ENCODE results near the gene DCDC2C. TPM values are rescaled to one million over a fixed set of nuclear protein-coding genes. Genes with fewer than 3 reads are reported as not detected.

Gene DCDC2C
- total and polyA plus RNA-seq, 2 experiments from 2014 or later = not detected

DNA sequence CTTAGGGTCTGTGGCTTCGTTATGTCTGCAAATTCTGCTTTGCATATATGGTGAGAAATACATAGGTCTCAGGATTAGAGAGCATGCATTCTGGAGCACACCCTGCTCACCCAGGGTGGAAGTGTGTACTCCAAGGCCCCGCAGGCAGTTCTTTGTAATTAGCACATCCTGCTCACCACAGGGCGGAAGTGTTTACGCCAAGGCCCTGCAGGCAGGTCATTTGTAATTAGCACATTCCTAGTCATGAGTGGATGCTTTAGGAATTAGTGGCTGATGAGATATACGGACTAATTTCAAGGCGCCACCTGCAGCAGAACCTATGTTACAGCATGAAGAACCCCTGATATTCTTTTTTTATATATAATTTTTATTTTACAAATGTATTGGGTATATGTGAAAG lies 41.1 kb upstream of the DCDC2C start:
- Histone ChIP-seq H3K9me3 (ENCODE audit: low read depth) (no peaks in the 10 kb centered on the region), H3K27ac (no peak overlapping the region), H3K4me3 (no peak overlapping the region), H3K36me3 (no peaks in the 10 kb centered on the region), H3K27me3 (no peaks in the 10 kb centered on the region), H3K4me1 (ENCODE audit: low read depth) (peaks cover 21% of the 10 kb centered on the region)
- DNase-seq (ENCODE audit: low read depth in 1 of 2, low spot score in 1 of 2) = no peak
- TF ChIP-seq, protein P1, sequence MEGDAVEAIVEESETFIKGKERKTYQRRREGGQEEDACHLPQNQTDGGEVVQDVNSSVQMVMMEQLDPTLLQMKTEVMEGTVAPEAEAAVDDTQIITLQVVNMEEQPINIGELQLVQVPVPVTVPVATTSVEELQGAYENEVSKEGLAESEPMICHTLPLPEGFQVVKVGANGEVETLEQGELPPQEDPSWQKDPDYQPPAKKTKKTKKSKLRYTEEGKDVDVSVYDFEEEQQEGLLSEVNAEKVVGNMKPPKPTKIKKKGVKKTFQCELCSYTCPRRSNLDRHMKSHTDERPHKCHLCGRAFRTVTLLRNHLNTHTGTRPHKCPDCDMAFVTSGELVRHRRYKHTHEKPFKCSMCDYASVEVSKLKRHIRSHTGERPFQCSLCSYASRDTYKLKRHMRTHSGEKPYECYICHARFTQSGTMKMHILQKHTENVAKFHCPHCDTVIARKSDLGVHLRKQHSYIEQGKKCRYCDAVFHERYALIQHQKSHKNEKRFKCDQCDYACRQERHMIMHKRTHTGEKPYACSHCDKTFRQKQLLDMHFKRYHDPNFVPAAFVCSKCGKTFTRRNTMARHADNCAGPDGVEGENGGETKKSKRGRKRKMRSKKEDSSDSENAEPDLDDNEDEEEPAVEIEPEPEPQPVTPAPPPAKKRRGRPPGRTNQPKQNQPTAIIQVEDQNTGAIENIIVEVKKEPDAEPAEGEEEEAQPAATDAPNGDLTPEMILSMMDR (IDR thresholded peaks at IDR 0.05; ENCODE audit: low read depth, low read length) = no peak

DNA sequence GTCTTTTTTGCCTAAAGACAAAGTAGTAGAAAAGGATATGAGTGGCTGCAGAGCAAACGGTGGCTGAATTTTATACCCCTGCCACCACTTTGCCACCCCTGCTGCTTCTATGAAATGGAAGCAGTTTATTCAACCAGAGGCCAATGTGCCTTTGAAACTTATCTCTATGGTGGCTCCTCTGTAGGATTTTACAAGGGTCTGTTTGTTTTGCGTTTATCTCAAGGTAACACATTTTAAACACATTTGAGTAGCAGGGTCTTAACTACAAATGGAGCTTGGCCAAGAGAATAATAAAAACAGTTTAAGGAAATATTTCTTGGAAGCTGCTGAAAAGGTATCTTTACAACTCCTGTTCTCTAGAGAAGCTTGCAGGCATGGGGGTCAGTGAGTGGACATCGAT lies 39.3 kb upstream of the DCDC2C start:
- H3K36me3 ChIP-seq = no peaks in the 10 kb centered on the region
- DNase-seq (ENCODE audit: low read depth in 1 of 2, low spot score in 1 of 2) = no peak
- no peak overlapping the region for H3K4me3 ChIP-seq
- H3K27ac ChIP-seq = no peak overlapping the region
- no peaks in the 10 kb centered on the region for H3K9me3 ChIP-seq (ENCODE audit: low read depth)
- no peaks in the 10 kb centered on the region for H3K27me3 ChIP-seq
- TF ChIP-seq, protein P1 (IDR thresholded peaks at IDR 0.05; ENCODE audit: low read depth, low read length) = no peak
- peaks cover 5% of the 10 kb centered on the region for H3K4me1 ChIP-seq (ENCODE audit: low read depth)

DNA sequence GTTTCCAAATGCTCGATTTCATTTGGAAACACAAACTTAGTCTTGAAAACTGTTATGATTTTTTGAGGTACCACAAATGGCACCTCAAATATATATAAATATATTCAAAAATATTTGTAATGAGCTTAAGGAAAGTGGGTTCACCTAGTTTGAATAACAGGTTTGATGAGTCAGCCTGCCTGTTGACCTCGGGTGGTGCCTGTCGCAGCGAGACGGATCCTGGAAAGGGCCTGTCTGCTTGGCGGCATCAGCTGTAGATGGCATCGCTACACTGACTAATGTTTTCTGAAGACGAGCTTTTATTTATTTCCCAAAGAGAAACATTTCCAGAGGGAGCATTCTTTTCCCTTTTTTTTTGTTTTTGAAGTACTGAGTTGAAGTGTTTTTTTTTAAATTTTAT lies 38.5 kb upstream of the DCDC2C start:
- Histone ChIP-seq H3K4me3 (no peak overlapping the region), H3K27ac (no peak overlapping the region), H3K36me3 (no peaks in the 10 kb centered on the region), H3K4me1 (ENCODE audit: low read depth) (no peaks in the 10 kb centered on the region), H3K9me3 (ENCODE audit: low read depth) (no peaks in the 10 kb centered on the region), H3K27me3 (no peaks in the 10 kb centered on the region)
- TF ChIP-seq, protein P1 (IDR thresholded peaks at IDR 0.05; ENCODE audit: low read depth, low read length) = no peak
- DNase-seq (ENCODE audit: low read depth in 1 of 2, low spot score in 1 of 2) = no peak

DNA sequence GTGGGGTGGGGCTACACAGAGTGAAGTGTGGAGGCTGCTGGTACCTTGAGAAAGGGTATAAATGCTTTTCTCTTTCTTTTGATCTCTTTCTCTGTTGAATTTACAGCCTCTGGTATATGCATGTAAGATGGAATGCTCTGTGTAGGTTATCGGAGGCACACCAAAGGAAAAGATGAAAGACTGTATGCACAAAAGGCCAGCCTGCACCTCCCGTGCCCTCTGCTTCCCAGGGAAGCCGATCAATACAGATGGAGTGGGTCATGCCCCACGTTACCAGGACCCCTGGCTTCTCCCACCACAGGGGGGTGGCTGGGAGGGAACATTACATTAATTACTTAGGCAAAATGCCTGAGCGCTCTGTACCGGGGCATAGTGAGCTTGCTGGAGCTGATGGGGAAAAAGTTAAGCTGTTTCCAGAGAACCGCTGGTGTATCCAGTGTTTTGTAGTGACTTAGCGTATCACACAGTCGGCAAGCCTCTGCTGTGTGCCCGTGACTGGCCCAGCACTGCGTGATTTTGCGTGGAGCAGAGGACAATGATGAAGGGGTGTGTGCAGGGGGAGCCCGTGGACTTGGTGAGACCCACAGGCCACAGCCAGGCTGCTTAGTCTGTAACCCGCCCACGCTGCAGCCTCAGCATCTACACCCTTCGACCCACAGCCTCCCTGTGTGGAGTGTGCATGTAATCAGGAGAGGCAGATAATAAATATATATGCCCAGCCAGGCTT lies 37.3 kb upstream of the DCDC2C start:
- Histone ChIP-seq H3K27me3 (no peaks in the 10 kb centered on the region), H3K36me3 (no peaks in the 10 kb centered on the region), H3K4me3 (no peak overlapping the region), H3K27ac (no peak overlapping the region), H3K4me1 (ENCODE audit: low read depth) (no peaks in the 10 kb centered on the region), H3K9me3 (ENCODE audit: low read depth) (no peaks in the 10 kb centered on the region)
- no peak for DNase-seq (ENCODE audit: low read depth in 1 of 2, low spot score in 1 of 2)
- TF ChIP-seq, protein P1 (IDR thresholded peaks at IDR 0.05; ENCODE audit: low read depth, low read length) = no peak

DNA sequence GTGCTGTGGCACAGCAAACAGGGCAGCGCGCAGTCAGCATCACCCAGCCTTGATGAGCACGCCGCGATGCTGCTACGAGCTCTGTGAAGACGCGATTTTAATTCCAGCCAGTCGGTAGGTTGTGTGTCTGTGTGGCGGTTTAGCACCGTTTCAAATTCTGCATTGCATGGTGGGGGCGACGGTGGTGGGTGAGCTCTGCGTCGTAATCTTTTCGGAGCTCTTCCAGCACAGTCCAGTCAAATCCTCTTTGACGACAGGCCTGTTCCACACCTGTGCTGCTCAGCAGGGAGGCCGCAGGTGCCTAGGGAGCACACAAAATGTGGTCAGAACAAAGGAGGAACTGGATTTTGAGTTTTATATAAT lies 36.8 kb upstream of the DCDC2C start:
- DNase-seq (ENCODE audit: low read depth in 1 of 2, low spot score in 1 of 2) = no peak
- Histone ChIP-seq H3K4me1 (ENCODE audit: low read depth) (no peaks in the 10 kb centered on the region), H3K9me3 (ENCODE audit: low read depth) (no peaks in the 10 kb centered on the region), H3K27ac (no peak overlapping the region), H3K4me3 (no peak overlapping the region), H3K27me3 (no peaks in the 10 kb centered on the region), H3K36me3 (no peaks in the 10 kb centered on the region)
- TF ChIP-seq, protein P1 (IDR thresholded peaks at IDR 0.05; ENCODE audit: low read depth, low read length) = no peak
